Measurements from ENCODE around the gene HPCAL1. TPM values are rescaled to one million over a fixed set of nuclear protein-coding genes. Genes with fewer than 3 reads are reported as not detected.

Gene HPCAL1
- total and polyA plus RNA-seq, 2 experiments from 2014 or later: 8.3 to 25.4 TPM

GRCh38 chr2:10258326-10258725, 44.4 kb upstream of the HPCAL1 start (continued):
- TF ChIP-seq ZNF462 (CRISPR knock-in tag; IDR thresholded peaks at IDR 0.05): no peak
- TF ChIP-seq CREB1 (CRISPR knock-in tag; IDR thresholded peaks at IDR 0.05; ENCODE audit: low read depth): no peak
- no peak for TF ChIP-seq ETS1 (IDR thresholded peaks at IDR 0.05)
- no peak for TF ChIP-seq ZNF114 (CRISPR knock-in tag; IDR thresholded peaks at IDR 0.05)
- no peak for TF ChIP-seq STAT1 (IDR thresholded peaks at IDR 0.05; ENCODE audit: unreplicated experiment)
- TF ChIP-seq POLR2AphosphoS5 (IDR thresholded peaks at IDR 0.05; ENCODE audit: low read depth): no peak
- TF ChIP-seq JUNB (IDR thresholded peaks at IDR 0.05; ENCODE audit: unreplicated experiment): no peak

GRCh38 chr2:10258726-10259125, 44.0 kb upstream of the HPCAL1 start:
- Histone ChIP-seq H3K79me2 (replicated peaks; ENCODE audit: insufficient read depth) (no peaks in the 10 kb centered on the region), H3K9me2 (ENCODE audit: insufficient read depth) (no peaks in the 10 kb centered on the region), H3K27me3 (ENCODE audit: insufficient read depth) (no peaks in the 10 kb centered on the region), H4K20me1 (replicated peaks; ENCODE audit: insufficient read depth) (no peaks in the 10 kb centered on the region), H2AFZ (no peak overlapping the region), H3F3A (replicated peaks; ENCODE audit: low read depth) (no peaks in the 10 kb centered on the region), H3K4me2 (no peak overlapping the region), H3K4me1 (ENCODE audit: insufficient read depth) (peaks cover 10% of the 10 kb centered on the region; the same call in 1 of the 2 replicates), H3K4me3 (no peak overlapping the region), H3K27ac (ENCODE audit: low read depth) (no peak overlapping the region), H3K36me3 (ENCODE audit: insufficient read depth) (no peaks in the 10 kb centered on the region)
- H3K27me3 Mint-ChIP-seq (ENCODE audit: insufficient read depth, low read depth, poor library complexity): peaks cover 8% of the 10 kb centered on the region
- no peak for ATAC-seq
- no peak overlapping the region for H3K4me3 Mint-ChIP-seq
- no peak overlapping the region for H3K27ac Mint-ChIP-seq
- no peaks in the 10 kb centered on the region; the same call in 2 of the 3 replicates for H3K9me3 Mint-ChIP-seq
- H3K4me1 Mint-ChIP-seq: peaks cover 7% of the 10 kb centered on the region
- no peak for TF ChIP-seq ZNF114 (CRISPR knock-in tag; IDR thresholded peaks at IDR 0.05)
- no peak for TF ChIP-seq STAT1 (IDR thresholded peaks at IDR 0.05; ENCODE audit: unreplicated experiment)
- TF ChIP-seq ZNF331 (CRISPR knock-in tag; IDR thresholded peaks at IDR 0.05; ENCODE audit: low read depth): no peak
- H3K36me3 Mint-ChIP-seq (ENCODE audit: low read depth): no peaks in the 10 kb centered on the region
- no peak for DNase-seq (ENCODE audit: low spot score)

All from GM23338 (cell line).